Activated T-cell treated with anti-CD3 and anti-CD28 coated beads, Interleukin-2, amount 50 U/mL, for 1 hour (primary cell): ENCODE measurements around the gene TP53I13.

Source experiments
- DNase-seq: peaks from one replicate; pipeline ENCODE4 v3.0.0-alpha.2; 2020

TP53I13 gene

DNA sequence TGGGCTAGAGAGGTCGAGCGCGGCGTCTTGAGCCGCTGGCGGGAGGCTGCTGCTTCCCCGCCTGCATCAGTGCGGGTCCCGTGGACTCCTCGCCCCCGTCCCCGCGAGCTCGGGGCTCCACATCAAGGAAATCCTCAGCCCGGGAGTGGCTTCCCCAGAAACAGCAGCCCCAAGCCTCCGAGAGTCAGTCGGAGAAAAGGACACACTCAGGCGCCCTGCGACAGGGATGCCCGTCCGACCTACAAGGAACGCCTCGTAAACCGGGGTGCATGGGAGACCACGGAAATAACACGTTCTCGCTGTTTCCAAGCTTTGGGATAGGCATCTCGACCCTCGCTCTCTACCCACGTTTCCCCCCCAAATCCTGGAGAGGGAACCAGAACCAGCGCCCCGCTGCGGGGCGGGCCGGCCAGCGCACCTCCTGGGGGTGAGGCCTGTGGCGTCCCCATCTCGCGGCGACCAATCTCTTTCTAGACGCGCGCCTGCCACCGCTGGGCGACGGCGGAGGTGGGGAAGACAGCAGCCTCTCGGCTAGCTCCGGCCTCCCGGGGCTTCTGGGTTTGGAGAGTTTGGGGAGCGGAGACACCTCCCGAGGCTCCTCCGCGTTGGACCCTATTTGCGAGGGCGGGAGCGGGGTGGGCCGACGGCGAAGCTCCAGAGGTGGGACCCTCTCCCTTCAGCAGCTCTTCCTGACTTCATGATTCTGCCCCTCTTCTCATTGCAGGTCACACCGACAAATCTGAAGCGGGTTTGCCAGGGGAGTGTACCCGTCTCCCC, 759 bp upstream of the TP53I13 start:
- DNase-seq: peak; percentile 78

DNA sequence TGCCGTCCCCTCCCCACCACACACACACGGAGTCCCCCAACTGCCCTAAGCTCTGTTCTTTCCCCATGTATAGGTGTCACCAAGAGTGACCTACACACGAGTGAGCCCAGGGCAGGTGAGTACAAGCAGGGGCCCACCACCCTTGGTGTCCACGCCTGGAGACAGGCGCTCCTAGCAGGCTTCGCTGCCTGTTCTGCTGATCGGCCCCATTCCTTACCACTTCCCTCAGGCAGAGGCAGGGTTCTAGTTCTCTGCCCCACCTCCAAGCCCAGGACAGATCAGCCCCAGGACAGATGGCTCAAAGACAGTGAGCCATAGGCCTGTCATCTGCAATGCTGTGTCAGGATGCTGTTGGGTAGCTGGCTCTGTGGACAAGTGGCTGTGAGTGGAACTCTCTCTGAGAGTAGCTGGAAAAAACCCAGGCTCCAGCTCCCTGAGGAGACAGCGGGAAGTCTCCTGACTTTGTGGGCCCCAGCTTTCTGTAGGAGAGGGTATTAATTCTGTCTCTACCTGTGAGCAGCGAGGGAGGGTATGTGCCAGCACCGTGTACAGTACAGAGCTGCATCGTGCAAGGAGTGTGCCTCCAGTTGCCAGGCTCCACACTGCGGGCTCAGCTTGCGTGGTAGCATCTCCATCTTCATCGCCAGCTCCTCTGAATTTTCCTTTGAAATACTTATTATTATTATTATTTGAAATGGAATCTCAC, 897 bp downstream of the TP53I13 start:
- DNase-seq: peak; percentile 28

DNA sequence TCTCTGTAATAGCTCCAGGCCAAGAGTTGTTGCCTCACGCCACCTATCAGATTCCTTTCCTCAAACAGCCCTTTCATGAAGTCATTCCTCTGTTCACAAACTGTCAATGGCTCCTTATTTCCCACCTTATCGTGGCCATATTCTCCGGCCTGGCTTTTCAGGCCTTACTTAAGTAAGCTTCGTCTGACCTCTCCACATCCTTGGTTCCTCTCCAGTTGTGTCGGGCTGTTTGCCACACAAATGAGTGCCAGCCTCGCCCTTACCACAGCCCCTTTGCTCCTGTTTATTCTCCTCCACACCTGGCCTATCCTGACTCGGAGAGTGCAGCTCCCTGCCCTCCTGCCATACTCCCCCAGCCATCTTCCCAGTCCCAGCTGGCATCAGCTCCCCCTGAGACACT, 2.0 kb downstream of the TP53I13 start:
- no peak for DNase-seq

DNA sequence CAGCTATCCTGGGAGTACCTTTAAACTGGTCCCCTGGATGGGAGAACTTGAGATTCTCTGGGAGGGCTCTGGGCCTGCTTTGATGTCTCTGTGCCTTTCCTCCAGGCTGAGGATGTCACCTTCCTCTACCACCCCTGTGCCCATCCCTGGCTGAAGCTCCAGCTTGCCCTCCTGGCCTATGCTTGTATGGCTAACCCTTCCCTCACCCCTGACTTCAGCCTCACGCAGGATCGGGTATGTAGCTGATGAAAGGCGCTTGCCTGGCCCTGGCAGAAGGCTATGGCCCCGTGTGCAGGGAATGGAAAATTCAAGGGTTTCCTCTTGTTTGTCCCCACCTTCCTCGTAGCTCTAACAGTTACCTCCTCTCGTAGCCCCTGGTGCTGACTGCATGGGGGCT, 3.0 kb downstream of the TP53I13 start:
- no peak for DNase-seq

DNA sequence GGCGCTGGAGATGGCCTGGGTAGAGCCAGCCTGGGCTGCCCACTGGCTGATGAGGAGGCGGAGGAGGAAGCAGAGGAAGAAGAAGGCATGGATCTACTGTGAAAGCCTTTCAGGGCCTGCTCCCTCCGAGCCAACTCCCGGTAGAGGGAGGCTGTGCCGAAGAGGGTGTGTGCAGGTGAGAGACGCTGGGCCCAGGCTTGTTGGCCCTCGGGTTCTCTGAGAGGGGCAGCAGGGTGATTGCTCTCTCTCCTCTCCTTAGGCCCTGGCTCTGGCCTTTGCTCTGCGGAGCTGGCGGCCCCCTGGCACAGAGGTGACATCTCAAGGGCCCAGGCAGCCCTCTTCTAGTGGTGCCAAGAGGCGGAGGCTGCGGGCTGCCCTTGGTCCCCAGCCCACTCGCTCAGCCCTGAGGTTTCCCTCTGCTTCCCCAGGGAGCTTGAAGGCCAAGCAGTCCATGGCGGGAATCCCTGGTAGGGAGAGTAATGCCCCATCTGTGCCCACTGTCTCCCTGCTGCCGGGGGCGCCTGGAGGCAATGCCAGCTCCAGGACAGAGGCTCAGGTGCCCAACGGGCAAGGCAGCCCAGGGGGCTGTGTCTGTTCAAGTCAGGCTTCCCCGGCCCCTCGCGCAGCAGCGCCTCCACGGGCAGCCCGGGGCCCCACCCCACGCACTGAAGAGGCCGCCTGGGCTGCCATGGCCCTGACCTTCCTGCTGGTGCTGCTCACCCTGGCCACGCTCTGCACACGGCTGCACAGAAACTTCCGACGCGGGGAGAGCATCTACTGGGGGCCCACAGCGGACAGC, 3.6 kb downstream of the TP53I13 start:
- peak; percentile 20 for DNase-seq

DNA sequence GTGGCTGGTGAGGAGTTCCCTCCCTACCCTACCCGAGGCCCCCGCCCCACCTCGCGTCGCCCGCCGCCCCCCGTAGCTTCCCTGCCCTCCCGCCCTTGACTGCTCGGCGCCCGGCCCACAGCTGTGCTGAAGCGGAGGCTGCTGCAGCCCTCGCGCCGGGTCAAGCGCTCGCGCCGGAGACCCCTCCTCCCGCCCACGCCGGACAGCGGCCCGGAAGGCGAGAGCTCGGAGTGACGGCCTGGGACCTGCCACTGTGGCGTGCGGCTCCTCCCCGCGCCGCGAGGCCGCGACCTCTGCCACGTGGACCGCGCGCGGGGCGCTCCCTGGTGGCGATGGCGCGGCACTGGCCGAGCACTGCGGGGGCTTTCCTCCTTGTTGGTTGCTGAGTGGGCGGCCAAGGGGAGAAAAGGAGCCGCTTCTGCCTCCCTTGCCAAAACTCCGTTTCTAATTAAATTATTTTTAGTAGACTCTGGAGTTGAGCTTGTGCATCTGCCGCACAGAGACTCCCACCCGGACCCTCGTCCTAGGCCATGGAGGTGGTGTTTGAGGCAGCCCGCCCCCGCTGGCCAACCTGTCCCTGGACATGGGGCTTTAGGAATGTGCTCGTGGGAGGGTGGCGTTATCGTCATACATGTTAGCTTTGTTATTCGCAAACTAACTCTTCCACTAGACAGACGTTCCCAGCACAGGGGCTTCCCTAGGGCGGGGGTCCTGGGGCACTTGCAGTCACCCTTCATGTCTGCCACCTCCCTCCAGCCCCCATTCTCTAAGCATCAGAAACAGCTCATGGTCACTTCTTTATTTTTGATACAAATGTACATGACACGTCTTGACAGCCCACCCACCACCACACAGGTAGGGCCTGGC, 4.4 kb downstream of the TP53I13 start:
- DNase-seq: peak; percentile 74

DNA sequence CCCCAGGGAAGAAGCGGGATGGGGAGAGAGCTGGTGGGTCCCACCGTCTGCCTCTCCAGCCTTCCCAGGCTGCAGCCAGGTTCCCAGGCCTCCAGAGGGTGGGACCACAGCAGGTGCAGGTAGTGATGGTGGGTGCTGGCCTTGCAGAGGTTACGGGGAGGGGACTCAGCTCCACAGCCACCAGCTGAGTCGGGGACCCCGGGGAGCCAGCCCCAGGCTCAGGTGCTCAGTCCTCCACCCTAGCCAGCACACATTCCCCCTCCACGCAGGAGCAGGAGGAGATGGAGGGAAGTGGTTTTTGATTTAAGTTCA, 5.0 kb downstream of the TP53I13 start:
- DNase-seq: no peak

DNA sequence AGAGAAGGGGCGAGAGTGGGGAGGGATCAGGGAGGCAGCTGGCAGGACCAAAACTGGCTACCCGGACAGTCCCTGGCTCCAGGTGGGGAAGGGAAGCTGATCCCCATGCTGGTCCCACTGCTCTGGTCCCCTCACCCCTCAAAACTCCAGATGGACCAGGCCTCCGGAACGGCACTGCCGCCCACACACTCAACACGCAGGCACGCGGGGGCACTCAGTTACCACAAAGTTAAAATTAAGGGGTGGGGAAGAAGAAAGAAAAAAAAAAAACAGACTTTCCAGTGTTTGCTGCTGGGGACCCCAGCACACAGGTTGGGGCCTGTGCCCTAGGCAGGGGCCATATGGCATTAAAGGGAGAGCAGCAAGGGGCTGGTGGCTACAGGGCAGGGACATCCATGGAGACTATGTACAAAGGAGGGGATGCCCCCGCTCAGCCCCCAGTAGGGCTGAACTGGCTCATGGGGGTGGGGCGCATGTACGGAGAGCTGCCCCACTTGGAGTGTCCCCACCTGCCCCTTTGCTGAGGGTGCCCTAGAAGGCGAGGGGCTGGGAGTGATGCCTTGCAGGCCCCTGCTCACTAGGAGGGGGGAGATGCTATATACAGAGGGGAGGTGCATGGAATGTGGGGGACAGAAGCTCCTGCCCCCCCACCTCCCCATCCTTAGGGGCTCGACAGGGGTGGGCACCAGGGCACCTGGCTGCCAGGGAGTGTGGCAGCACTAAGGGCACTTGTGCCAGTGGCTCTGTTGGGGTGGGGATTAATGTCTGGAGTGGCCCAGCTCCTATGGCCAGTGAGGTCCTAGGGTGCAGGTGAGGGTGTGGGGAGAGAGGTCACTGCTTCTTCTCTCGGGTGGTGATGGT, 5.6 kb downstream of the TP53I13 start:
- DNase-seq: peak; percentile 14

DNA sequence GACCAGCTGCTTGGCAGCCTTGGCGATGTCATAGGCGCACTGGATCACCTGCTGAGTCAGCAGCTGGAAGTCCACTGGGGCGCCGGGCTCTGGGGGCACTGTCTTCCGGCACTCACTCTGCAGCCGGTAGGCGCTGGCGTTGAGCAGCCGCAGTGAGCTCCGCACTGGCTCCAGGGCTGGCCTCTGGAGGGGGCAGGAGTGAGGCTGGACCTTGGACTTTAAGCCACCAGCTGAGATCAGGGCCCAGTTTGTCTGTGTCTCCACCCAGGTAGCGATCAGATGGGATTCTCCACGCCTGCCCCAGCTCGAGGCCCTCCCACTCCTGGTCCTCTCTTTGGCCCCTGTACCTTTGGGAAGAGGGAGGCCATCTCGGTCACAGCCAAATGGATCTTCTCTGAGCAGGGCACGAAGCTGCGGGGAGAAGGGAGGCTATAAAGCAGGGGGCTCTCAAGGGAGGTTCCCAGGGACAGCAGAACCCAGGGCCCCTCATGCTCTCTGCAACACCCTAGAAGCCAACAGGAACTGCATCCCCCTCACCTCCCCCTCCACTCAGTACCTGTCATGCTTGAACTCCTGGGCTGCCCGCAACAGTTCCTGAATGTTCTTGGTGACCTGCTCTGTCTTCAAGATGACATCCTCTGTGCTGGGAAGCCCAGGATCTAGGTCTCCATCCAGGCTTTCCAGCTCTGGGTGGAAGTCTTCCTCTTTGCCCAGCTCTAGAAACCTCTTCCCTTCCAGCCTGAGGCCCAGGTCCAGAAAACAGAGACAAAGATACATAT, 6.4 kb downstream of the TP53I13 start:
- no peak for DNase-seq

DNA sequence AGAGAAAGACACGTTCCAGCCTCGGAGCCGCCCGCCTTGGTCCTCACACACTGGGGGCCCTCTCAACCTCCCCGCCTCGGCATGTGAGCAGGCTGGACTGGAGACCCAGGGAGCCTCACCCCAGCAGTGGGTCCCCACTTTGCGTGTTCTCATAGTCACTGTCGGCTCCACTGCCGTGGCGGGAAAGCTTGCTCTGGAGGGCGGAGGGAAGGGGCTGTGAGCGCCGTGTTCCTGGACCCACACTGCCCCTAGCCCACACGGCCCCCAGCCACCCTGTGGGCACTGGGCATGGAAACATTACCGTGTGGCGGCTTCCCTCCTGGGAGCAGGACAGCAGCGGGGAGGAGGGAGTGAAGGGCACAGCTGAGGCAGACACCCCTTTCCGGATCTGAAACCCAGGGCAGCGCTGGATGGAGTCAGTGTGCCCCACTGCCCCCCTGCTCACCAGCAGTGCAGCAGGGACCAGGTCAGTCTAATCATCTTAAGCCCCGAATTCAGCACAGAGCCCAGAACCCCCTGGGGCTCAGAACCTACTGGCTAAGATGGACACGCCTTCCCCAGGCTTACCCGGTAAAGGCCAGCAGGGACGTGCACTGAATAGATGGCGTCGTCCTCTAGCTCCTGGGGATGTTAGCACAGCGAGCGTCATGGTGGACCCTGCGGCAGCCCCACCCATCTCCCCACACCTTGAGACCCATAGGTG, 7.2 kb downstream of the TP53I13 start:
- peak; percentile 13 for DNase-seq

DNA sequence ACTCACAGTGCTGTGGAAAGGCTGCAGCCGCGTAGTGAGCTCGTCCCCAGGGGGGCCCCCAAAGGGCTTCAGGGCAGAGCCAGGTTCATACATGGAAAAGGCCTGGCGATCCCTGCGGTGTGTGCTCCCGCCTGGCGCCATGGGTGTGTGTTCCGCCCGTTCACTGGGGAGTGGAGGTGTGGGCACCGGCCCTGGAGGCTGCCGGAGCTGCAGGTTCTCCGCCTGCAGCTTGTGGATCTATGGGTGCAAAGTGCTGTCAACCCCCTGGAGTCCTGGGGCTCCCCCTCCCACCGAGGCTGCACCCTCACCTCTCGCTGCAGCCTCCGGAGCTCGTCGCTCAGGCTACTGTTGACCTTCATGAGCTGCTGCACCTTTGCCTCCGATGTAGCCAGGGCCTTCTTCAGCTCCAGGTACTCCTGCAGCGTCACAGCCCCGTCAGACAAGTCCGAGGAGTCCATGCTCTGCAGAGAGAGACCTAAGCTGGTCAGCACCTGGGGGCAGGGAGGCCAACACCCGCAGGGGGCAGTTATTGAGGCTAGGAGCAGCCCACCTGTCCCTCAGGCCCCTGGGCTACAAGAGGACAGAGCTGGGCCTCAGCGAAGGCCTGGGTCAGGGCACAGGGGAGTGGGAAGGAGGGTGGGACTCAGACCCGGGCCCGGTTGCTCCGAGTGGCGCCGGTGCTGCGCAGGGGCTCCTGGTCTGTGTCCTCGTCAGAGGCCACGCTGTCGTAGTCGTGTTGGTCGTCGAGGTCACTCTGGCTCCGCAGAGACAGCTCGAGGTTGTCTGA, 7.9 kb downstream of the TP53I13 start:
- no peak for DNase-seq

DNA sequence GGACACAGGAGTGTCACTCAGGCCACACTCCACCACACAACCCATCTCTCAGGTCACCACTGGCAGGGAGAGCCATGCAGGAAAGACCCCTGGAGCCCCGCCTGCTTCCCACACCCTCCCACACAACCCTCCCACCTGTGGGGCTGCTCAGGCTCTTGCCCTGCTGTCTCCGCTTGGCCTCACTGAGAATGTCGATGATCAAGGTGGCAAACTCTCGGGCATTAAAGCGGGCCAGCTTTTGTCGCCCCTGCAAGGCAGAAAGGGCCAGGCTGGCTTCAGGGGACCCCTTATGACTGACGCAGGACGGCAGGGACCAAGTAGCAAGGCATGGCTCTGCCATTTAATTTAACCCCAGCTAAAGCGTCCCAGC, 8.5 kb downstream of the TP53I13 start:
- DNase-seq: no peak

DNA sequence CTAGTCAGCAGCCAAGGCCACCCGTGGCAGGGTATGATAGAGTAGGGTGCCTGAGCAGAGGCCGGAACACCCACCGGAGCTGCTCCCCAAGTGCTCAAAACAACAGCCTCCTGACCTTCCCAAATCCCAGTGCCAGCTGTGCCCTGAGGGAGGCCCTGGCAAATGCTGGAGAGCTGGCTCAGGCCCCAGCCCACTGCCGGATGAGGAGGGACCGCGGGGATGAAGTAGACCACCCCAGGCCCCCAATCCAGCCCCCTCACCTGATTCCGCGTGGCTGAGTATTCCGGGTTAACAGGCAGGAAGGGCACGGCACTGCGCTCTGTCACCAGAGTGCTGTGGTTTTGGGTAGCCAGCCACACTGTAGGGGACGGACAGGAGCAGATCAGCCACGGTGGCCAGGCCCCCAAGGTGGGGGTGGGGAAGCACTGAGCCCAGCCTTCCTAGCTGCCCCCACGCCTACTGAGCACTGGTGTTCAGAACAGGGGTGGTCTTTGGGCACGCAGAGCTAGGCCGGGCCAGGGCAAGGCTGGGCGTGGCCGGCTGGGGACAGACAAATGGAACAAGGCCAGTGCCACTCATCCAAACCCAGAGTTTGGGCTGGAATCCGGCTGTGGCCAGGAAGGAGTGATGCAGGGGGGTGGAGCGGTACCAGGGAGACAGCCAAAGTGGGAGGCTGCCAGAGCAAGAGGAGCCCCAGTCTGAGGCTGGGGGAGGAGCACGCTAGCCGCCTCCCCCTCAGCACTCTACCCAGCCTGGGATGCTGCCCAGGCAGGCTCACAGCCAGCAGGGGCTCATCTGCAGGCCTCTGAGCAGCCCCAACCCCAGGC, 9.1 kb downstream of the TP53I13 start:
- DNase-seq: no peak

DNA sequence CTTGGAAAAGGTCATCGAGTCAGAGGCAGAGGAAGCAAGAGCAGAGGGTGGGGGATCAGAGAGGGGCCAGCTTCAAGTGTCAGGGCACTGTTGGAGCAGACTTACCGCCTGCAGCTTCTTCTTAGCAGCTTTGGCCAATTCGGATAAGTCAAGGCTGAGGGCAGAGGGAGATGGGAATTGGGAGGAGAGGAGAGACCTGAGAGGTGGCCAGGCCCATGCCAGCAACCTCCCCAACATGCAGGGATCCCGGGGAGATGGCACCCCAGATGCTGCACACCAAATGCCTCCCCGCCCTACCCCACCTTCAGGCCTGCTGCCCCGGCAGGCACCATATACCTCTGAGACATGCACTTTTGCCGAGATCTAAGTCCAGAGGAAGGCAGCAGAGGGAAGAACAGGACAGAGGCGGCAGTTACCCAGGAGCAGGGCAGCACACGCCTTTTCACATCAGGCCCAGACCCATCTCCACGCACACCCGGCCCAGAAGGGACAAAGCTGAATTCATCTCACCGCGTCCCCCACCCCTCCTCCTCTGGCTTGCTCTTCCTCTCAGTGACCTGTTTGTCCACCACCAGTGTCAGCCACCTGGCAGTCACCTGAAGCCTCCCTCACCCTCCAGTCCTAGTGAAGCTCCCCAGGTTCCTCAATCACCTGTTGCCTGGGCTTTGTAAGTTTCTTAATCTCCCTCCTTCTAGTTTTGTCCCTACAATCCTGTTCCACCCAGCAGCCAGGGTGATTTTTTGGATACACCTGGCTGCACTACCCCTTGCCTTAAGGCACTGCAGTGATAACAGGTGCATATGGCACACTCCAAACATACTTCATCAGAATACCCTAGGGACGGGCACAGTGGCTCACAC, 10.4 kb downstream of the TP53I13 start:
- no peak for DNase-seq

DNA sequence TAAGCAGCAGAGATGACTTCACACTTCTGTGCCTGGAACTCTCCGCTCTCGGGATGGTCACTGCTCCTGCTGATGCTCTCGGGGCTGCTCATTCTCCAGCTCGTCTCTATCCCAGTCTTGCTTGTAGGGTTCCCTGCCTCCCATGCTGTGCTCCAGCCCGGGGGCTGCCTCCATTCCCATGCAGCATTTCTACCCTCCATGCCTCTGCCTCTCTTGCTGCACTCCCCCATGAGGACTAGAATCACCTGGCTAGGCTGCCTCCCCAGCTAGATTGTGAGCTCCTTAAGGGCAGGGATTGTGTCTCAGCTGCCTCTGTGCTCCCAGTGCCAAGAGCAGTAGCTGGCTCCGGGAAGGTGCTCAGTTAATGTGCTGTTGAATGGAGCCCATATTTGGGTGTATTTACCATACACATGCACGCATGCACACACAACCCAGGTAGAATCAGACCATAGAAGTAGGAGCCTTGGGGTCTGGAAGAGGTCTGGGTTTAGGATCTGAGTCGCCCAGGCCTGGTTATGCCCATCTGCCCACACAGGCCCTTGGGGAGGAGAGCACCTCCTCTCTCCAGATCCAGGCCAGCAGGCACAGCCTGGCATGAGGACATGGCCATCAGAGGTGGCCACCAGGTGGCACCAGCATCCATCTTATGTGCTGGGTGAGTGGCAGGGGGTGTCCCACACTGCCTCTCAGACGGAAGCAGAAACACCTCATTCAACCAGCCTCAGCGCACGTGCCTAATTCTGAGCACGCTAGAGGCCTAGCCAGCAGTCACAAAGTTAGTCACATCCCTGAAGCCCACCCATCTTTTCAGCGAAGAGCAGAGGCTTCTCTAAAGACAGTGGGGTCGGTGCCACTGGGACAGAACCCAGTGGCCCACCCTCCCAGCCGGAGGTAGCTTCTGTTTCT, 11.6 kb downstream of the TP53I13 start:
- DNase-seq: peak; percentile 92

DNA sequence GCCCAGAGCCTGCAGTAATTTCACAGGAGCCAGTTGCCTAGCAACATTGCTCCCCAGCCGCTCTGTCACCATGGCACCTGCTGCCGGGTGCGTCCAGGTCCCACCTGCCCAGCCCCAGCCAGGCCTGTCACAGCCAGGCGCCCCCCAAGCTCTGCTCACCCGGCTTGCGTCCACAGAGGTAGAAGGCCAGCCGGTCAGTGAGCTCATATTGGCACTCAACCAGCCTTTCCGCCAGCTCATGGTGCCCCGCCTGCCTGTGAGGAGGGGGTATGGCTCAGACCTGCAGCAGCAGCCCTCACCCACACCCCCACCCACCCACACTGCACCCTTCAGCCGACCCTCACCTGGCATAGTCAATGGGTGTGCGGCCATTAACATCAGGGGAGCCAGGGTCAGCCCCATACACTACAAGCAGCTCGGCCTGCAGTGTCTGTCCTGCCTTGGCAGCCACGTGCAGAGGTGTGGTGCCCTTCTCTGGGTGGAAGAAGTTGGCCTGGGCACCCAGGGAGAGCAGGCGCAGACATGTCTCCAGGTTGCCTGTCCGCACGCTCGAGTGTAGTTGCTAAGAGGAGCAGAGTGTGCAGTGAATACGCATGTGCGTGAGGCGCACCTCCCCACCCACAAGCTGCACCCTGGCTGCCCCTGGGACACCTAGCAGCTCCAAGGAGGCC, 13.2 kb downstream of the TP53I13 start:
- DNase-seq: no peak
